ENCODE measurements around the gene PPP2R3A. TPM values are rescaled to one million over a fixed set of nuclear protein-coding genes. Genes with fewer than 3 reads are reported as not detected.
A peak's percentile ranks its signal among the peaks of the same experiment; 100 is the strongest.

The PPP2R3A gene
- total and polyA plus RNA-seq, 7 donors: 4.0 to 49.0 (median 32.9) TPM

- no peaks in the 10 kb centered on the region for H3K27me3 ChIP-seq
- H3K36me3 ChIP-seq: no peaks in the 10 kb centered on the region
- H3K9me3 ChIP-seq: no peaks in the 10 kb centered on the region
- intact Hi-C loops (cut with DNase I): no loop called here
- DNase-seq: no peak
- peak overlapping the region in 3 of 4 donors; percentile 17 to 76 (median 71) for H3K27ac ChIP-seq
- H3K4me1 ChIP-seq: peaks cover 0 to 65% (median 46%) of the 10 kb centered on the region in 4 donors
- 88 to 92% methylated on average over 6 of the region's 6 CpGs for WGBS, 2 donors
- no peak for TF ChIP-seq POLR2AphosphoS5 (IDR thresholded peaks at IDR 0.05)
- TF ChIP-seq, protein P1, sequence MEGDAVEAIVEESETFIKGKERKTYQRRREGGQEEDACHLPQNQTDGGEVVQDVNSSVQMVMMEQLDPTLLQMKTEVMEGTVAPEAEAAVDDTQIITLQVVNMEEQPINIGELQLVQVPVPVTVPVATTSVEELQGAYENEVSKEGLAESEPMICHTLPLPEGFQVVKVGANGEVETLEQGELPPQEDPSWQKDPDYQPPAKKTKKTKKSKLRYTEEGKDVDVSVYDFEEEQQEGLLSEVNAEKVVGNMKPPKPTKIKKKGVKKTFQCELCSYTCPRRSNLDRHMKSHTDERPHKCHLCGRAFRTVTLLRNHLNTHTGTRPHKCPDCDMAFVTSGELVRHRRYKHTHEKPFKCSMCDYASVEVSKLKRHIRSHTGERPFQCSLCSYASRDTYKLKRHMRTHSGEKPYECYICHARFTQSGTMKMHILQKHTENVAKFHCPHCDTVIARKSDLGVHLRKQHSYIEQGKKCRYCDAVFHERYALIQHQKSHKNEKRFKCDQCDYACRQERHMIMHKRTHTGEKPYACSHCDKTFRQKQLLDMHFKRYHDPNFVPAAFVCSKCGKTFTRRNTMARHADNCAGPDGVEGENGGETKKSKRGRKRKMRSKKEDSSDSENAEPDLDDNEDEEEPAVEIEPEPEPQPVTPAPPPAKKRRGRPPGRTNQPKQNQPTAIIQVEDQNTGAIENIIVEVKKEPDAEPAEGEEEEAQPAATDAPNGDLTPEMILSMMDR (IDR thresholded peaks at IDR 0.05): no peak
- no peak for TF ChIP-seq POLR2A (IDR thresholded peaks at IDR 0.05)
- no peak for TF ChIP-seq EP300 (IDR thresholded peaks at IDR 0.05)
- no peak overlapping the region for H3K4me3 ChIP-seq
Measured at GRCh38 chr3:135997554-135998320, 32.2 kb downstream of the PPP2R3A start.

DNA sequence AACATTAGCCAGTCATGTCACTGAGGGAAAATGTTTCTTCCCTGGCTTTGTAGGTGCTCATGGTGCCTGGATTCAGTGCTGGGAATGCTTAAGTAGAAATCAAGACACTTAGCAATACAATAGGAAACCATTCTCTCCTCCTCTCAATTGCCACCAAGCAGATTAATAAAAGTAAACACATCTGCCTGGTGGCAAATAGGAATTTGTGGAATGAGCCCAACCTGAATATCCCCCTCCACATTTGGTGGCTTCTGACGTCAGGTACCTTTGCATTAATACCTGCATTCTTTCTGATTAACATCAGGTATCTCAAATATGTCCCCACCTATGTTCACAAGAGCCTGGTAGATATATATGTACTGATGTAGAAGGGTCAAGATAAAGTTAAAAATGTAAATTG lies 42.7 kb downstream of the PPP2R3A start:
- H3K27me3 ChIP-seq: no peaks in the 10 kb centered on the region
- no peaks in the 10 kb centered on the region for H3K36me3 ChIP-seq
- no peak for DNase-seq
- WGBS, 2 donors: 86 to 89% methylated on average over 1 of the region's 1 CpG
- TF ChIP-seq, protein P1 (IDR thresholded peaks at IDR 0.05): no peak
- TF ChIP-seq POLR2AphosphoS5 (IDR thresholded peaks at IDR 0.05) (no peak), POLR2A (IDR thresholded peaks at IDR 0.05) (no peak), EP300 (IDR thresholded peaks at IDR 0.05) (no peak)
- H3K4me1 ChIP-seq: peaks cover 0 to 24% (median 10%) of the 10 kb centered on the region in 4 donors
- H3K9me3 ChIP-seq: no peaks in the 10 kb centered on the region
- intact Hi-C loops (cut with DNase I): no loop called here
- no peak overlapping the region for H3K4me3 ChIP-seq
- no peak overlapping the region for H3K27ac ChIP-seq

DNA sequence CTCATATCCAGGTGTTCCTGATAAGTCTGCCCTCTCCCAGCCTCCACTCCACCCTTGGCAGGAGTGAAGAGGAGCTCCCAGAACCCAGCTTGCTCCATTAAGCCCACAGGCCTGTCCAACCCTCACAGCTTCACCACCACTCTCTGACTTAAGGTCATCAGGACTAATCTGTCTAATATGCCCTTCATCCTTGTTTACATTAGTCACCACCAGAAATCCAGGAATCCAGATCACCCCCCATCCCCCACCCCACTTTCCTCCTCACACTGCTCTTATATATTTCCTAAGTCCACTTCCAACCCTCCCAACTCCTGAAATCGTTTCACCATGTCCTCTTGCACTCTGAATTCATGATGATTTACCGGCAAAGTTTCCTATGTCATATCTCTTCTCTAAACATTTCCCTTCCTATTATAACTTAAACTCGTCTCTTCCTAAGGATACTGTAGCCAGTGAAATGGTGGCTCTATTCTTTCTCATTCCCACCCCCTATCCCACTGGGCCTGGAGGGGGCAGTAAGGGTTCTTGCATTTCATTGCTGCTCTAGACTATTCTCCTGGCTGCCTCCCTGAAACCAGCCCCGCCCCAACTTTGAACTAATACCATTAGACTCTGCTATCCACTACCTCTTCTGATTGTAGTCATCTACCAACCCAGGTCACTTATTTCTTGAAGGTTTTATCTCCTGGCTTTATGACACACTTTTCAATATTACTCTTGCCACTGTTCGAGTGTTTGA lies 43.4 kb downstream of the PPP2R3A start:
- Histone ChIP-seq H3K27ac (no peak overlapping the region), H3K4me1 (peaks cover 0 to 24% (median 10%) of the 10 kb centered on the region in 4 donors), H3K27me3 (no peaks in the 10 kb centered on the region), H3K9me3 (no peaks in the 10 kb centered on the region), H3K4me3 (no peak overlapping the region), H3K36me3 (no peaks in the 10 kb centered on the region)
- 89 to 90% methylated on average over 5 of the region's 5 CpGs for WGBS, 2 donors
- DNase-seq: no peak
- intact Hi-C loops (cut with DNase I): no loop called here
- TF ChIP-seq POLR2A (IDR thresholded peaks at IDR 0.05): no peak

- Histone ChIP-seq H3K27me3 (no peaks in the 10 kb centered on the region), H3K27ac (peak overlapping the region in 1 of 4 donors; percentile 56), H3K36me3 (no peaks in the 10 kb centered on the region), H3K4me3 (no peak overlapping the region), H3K9me3 (no peaks in the 10 kb centered on the region), H3K4me1 (peaks cover 0 to 67% (median 40%) of the 10 kb centered on the region in 4 donors)
- DNase-seq: no peak
- WGBS, 2 donors: 73 to 77% methylated on average over 1 of the region's 1 CpG
- TF ChIP-seq POLR2AphosphoS5 (IDR thresholded peaks at IDR 0.05) (no peak), EP300 (IDR thresholded peaks at IDR 0.05) (no peak), POLR2A (IDR thresholded peaks at IDR 0.05) (no peak)
- TF ChIP-seq, protein P1 (IDR thresholded peaks at IDR 0.05): no peak
- intact Hi-C loops (cut with DNase I): loop anchor here (1.0 kb wide), 1 partner anchor 39 kb away; no protein-coding TSS in a partner anchor
Measured at GRCh38 chr3:136018876-136019275, 53.3 kb downstream of the PPP2R3A start.

GRCh38 chr3:136021803-136022202 lies 56.3 kb downstream of the PPP2R3A start:
- 92 to 94% methylated on average over 1 of the region's 1 CpG for WGBS, 2 donors
- no peak overlapping the region for H3K4me3 ChIP-seq
- peak overlapping the region in 2 of 4 donors; percentile 12 to 64 for H3K27ac ChIP-seq
- peaks cover 0 to 80% (median 45%) of the 10 kb centered on the region in 4 donors for H3K4me1 ChIP-seq
- no peaks in the 10 kb centered on the region for H3K27me3 ChIP-seq
- intact Hi-C loops (cut with DNase I): no loop called here
- H3K9me3 ChIP-seq: no peaks in the 10 kb centered on the region
- DNase-seq: no peak
- H3K36me3 ChIP-seq: peaks cover 0 to 2% (median 0%) of the 10 kb centered on the region in 4 donors
- TF ChIP-seq POLR2AphosphoS5 (IDR thresholded peaks at IDR 0.05) (no peak), EP300 (IDR thresholded peaks at IDR 0.05) (no peak), POLR2A (IDR thresholded peaks at IDR 0.05) (no peak)
